A549 (cell line): ENCODE data around the gene BAG5. TPM values are rescaled to one million over a fixed set of nuclear protein-coding genes. Genes with fewer than 3 reads are reported as not detected.

Experiments used
- ATAC-seq, 2 experiments: fragments of 200-7000 bp in 1 of 2; fragments of >200 bp in 1 of 2; cut with Nextera tagmentation in 1 of 2; cut with Tn5 transposase in 1 of 2; 3 replicates each; pipeline versions ENCODE4 v1.8.0 to v1.9.1; 2018 to 2020; ENCODE audit warnings: mild to moderate bottlenecking in 1 of 2, moderate library complexity in 1 of 2
- CTCF ChIA-PET: fragments of 300-600 bp; sonication (Branson Sonifier 250); formaldehyde crosslinking; extraction: SDS; loops from one replicate; lab custom pipeline; 2021; ENCODE audit warnings: antibody characterized with exemption, inconsistent platforms; lab: Yijun Ruan, JAX
- POLR2A ChIA-PET: fragments of 350-600 bp; formaldehyde crosslinking; extraction: SDS; loops from one replicate; lab custom pipeline; 2021; ENCODE audit warnings: antibody characterized with exemption, inconsistent platforms; lab: Yijun Ruan, JAX
- DNase-seq, 2 experiments: peaks; one replicate each; pipeline versions ENCODE4 v3.0.0 to v3.0.0-alpha.2; 2011 to 2016; ENCODE audit warnings: low read depth in 1 of 2, low spot score in 1 of 2
- FAIRE-seq: peaks from 2 replicates; lab custom pipeline; 2011; peaks lifted over from hg19 to GRCh38; lab: Jason Lieb, UNC
- H3K27ac ChIP-seq, 2 experiments: fragments of >200 bp; sonication (Bioruptor Twin); formaldehyde crosslinking; 3 replicates each; pipeline ENCODE4 v1.5.1; 2016 to 2017
- H3K4me1 ChIP-seq: fragments of >200 bp; sonication (Bioruptor Twin); formaldehyde crosslinking; 3 replicates; pipeline ENCODE4 v1.6.1; 2016
- H3K4me2 ChIP-seq: fragments of >200 bp; sonication (Bioruptor Twin); formaldehyde crosslinking; 3 replicates; pipeline ENCODE4 v1.6.1; 2016
- H3K4me3 ChIP-seq: fragments of >200 bp; sonication (Bioruptor Twin); formaldehyde crosslinking; 3 replicates; pipeline ENCODE4 v1.5.1; 2016
- H3K9me3 ChIP-seq: fragments of >200 bp; sonication (Bioruptor Twin); formaldehyde crosslinking; 3 replicates; pipeline ENCODE4 v1.6.1; 2016
- CBX8 ChIP-seq: fragments of 200-600 bp; sonication (generic); IDR thresholded peaks from 2 replicates; pipeline ENCODE4 v1.6.1; 2016
- CHD2 ChIP-seq: fragments of 150-350 bp; IDR thresholded peaks from 2 replicates; pipeline ENCODE4 v1.6.1; 2014; ENCODE audit warnings: low read length; ENCODE audit not compliant: partially characterized antibody
- EHMT2 ChIP-seq: fragments of 200-600 bp; sonication (generic); IDR thresholded peaks from 2 replicates; pipeline ENCODE4 v1.6.1; 2016; ENCODE audit warnings: antibody characterized with exemption, low read depth, mild to moderate bottlenecking, moderate library complexity
- ELK1 ChIP-seq: fragments of 150-350 bp; IDR thresholded peaks from 2 replicates; pipeline ENCODE4 v1.6.1; 2014; ENCODE audit warnings: low read depth, mild to moderate bottlenecking, low read length
- EP300 ChIP-seq, 2 experiments: fragments of >200 bp; sonication (Bioruptor Twin); formaldehyde crosslinking; IDR thresholded peaks; 2 replicates in 1 of 2; 3 replicates in 1 of 2; pipeline ENCODE4 v1.6.1; 2016 to 2017
- FOSL2 ChIP-seq, 2 experiments: fragments of 450-650 bp in 1 of 2; fragments of >200 bp in 1 of 2; sonication (Bioruptor Twin) in 1 of 2; formaldehyde crosslinking; IDR thresholded peaks; 2 replicates each; pipeline versions ENCODE4 v1.5.0 to v1.6.1; 2016 to 2020; ENCODE audit warnings: mild to moderate bottlenecking in 1 of 2, moderate library complexity in 1 of 2
- HDAC2 ChIP-seq: fragments of 200-600 bp; sonication (generic); IDR thresholded peaks from 2 replicates; pipeline ENCODE4 v1.6.1; 2016
- JUN ChIP-seq, 2 experiments: fragments of >200 bp; sonication (Bioruptor Twin); formaldehyde crosslinking; IDR thresholded peaks; 2 replicates in 1 of 2; 3 replicates in 1 of 2; pipeline ENCODE4 v1.6.1; 2016 to 2017
- NFE2L2 ChIP-seq: fragments of 150-350 bp; conservative IDR thresholded peaks from 2 replicates; pipeline ENCODE4 v1.6.1; 2014; ENCODE audit warnings: low read length
- NPAS2 ChIP-seq: fragments of 250-450 bp; sonication (Bioruptor Pico); IDR thresholded peaks from 2 replicates; pipeline ENCODE4 v1.8.0; 2022; ENCODE audit warnings: mild to moderate bottlenecking, moderate library complexity, borderline replicate concordance
- POLR2AphosphoS2 ChIP-seq: conservative IDR thresholded peaks from 2 replicates; pipeline ENCODE4 v1.6.1; 2012; ENCODE audit warnings: low read length, improper control_type of control experiment, inconsistent platforms
- RNF2 ChIP-seq: fragments of 200-600 bp; sonication (generic); IDR thresholded peaks from 2 replicates; pipeline ENCODE4 v1.6.1; 2016; ENCODE audit warnings: low read depth, mild to moderate bottlenecking, antibody characterized with exemption, moderate library complexity, borderline replicate concordance
- SMC3 ChIP-seq: fragments of >200 bp; sonication (Bioruptor Twin); formaldehyde crosslinking; IDR thresholded peaks from 3 replicates; pipeline ENCODE4 v1.6.1; 2018; ENCODE audit warnings: inconsistent platforms
- TP53 ChIP-seq: fragments of 250-450 bp; sonication (Bioruptor Pico); IDR thresholded peaks from 2 replicates; pipeline ENCODE4 v1.5.0; 2021; ENCODE audit warnings: mild to moderate bottlenecking, moderate library complexity
- ZFP36 ChIP-seq: fragments of 450-650 bp; IDR thresholded peaks from 2 replicates; pipeline ENCODE4 v1.6.1; 2014; ENCODE audit warnings: borderline replicate concordance; ENCODE audit not compliant: partially characterized antibody
- ZNF302 ChIP-seq: fragments of 250-450 bp; sonication (Bioruptor Pico); IDR thresholded peaks from 2 replicates; pipeline ENCODE4 v1.9.0; 2021; ENCODE audit warnings: inconsistent platforms, mild to moderate bottlenecking, moderate library complexity
- WGBS: methylation state at CpG from one replicate; pipeline ENCODE4 v1.1.6; 2017; ENCODE audit errors: missing lambda C conversion rate; 5-methylcytosine and 5-hydroxymethylcytosine counted together
- polyA plus RNA-seq, 4 experiments: library from polyadenylated mRNA; depleted of rRNA in 3 of 4; stranded (reverse); fragments of >200 nt; fragmentation: RNase III in 1 of 4; extraction: RNeasy Plus Mini Kit Qiagen cat#74134 plus additional on column Dnase treatment in 1 of 4; gene quantifications; 2 replicates in 3 of 4; 3 replicates in 1 of 4; pipeline ENCODE4 v1.2.3, GENCODE V29; 2011 to 2017
- TF ChIP-seq, protein P1 (sequence below): fragments of 450-650 bp; IDR thresholded peaks from 2 replicates; pipeline ENCODE4 v1.6.1; 2014; ENCODE audit warnings: antibody characterized with exemption

BAG5 gene
- polyA plus RNA-seq, 2 of the 4 experiments (the other 2 are of a cell fraction): 20.8 to 24.8 TPM

- Histone ChIP-seq H3K27ac (peak overlapping the region in 1 of 2 experiments; percentile 19; a peak in 3 of 6 replicates), H3K4me3 (no peak overlapping the region), H3K4me2 (peak overlapping the region; percentile 30; the same call in 2 of the 3 replicates), H3K4me1 (peaks cover 14% of the 10 kb centered on the region; the same call in 2 of the 3 replicates), H3K9me3 (no peaks in the 10 kb centered on the region)
- ChIA-PET CTCF (interaction anchor here (0.6 to 28.8 kb wide), 7 partner anchors 9 to 447 kb away, joined by 3 to 489 read pairs (median 4); partner anchors contain the start of genes BAG5 and CKB), POLR2A (interaction anchor here (0.8 to 1.5 kb wide), 2 partner anchors 9 to 31 kb away, joined by 3 to 10 read pairs; partner anchors contain the start of gene BAG5)
- WGBS: 78% methylated on average over 15 of the region's 18 CpGs
- peak; percentile 9 to 19; a peak in 3 of 6 replicates for ATAC-seq
- FAIRE-seq: no peak
- TF ChIP-seq POLR2AphosphoS2 (no peak), ZFP36 (no peak), TP53 (CRISPR knock-in tag) (no peak), ZNF302 (CRISPR knock-in tag) (no peak), CHD2 (no peak), JUN (IDR thresholded peaks at IDR 0.05) (no peak), ELK1 (no peak), CBX8 (no peak), RNF2 (no peak), NFE2L2 (no peak), EHMT2 (no peak)
- DNase-seq: no peak
These were observed 10.2 kb downstream of the BAG5 start for GRCh38 chr14:103552011-103552845.

DNA sequence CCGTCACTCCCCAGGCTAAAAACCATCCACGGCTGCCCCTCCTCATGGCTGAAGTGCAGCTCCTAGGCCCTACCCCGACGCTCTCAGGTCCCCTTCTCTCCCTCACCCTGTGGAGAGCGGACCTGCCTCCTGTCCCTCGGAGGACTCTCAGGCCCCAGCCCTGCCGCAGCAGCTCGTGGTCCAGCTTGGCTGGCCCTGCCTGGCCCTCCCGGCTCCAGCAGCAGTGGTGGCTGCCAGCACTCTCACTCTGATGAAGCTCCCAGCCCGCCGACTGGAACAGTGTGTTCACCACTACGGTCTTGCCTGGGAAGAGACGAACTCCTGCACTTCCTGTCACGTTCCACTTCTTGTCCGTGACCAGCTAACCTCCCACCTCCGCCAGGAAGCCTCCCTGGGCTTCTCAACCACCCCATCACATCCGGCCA is 11.1 kb downstream of the BAG5 start:
- H3K4me2 ChIP-seq: no peak overlapping the region
- no peak for DNase-seq
- TF ChIP-seq EHMT2 (no peak), NFE2L2 (no peak), HDAC2 (no peak), ELK1 (no peak), SMC3 (no peak), FOSL2 (IDR thresholded peaks at IDR 0.05) (no peak), FOSL2 (CRISPR knock-in tag; IDR thresholded peaks at IDR 0.05) (no peak), EP300 (IDR thresholded peaks at IDR 0.05) (no peak), NPAS2 (CRISPR knock-in tag) (no peak)
- TF ChIP-seq, protein P1, sequence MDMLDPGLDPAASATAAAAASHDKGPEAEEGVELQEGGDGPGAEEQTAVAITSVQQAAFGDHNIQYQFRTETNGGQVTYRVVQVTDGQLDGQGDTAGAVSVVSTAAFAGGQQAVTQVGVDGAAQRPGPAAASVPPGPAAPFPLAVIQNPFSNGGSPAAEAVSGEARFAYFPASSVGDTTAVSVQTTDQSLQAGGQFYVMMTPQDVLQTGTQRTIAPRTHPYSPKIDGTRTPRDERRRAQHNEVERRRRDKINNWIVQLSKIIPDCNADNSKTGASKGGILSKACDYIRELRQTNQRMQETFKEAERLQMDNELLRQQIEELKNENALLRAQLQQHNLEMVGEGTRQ: no peak
- ChIA-PET POLR2A (no interaction called here), CTCF (interaction anchor here (1.1 to 28.8 kb wide), 6 partner anchors 7 to 446 kb away, joined by 3 to 489 read pairs (median 4); partner anchors contain the start of genes BAG5, CKB and COA8)
- no peak for ATAC-seq
- no peak overlapping the region; a peak in 1 of 6 replicates for H3K27ac ChIP-seq
- no peaks in the 10 kb centered on the region for H3K9me3 ChIP-seq
- 91% methylated on average over 15 of the region's 17 CpGs for whole genome bisulfite sequencing
- H3K4me1 ChIP-seq: peaks cover 14% of the 10 kb centered on the region; the same call in 2 of the 3 replicates
- no peak for FAIRE-seq
- H3K4me3 ChIP-seq: no peak overlapping the region
